GM18858 (cell line): ENCODE results near the gene ZPBP2.
"Not testable (repeated sequence)": the region's sequence is repeated elsewhere in the genome, so short reads cannot be mapped to it uniquely, and the experiment has no call there.

Experiments used
- ATAC-seq: cut with Tn5 transposase; IDR thresholded peaks from one replicate; pipeline ENCODE4 v1.9.1; 2021; ENCODE audit not compliant: unreplicated experiment

ZPBP2 gene, protein sequence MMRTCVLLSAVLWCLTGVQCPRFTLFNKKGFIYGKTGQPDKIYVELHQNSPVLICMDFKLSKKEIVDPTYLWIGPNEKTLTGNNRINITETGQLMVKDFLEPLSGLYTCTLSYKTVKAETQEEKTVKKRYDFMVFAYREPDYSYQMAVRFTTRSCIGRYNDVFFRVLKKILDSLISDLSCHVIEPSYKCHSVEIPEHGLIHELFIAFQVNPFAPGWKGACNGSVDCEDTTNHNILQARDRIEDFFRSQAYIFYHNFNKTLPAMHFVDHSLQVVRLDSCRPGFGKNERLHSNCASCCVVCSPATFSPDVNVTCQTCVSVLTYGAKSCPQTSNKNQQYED

DNA sequence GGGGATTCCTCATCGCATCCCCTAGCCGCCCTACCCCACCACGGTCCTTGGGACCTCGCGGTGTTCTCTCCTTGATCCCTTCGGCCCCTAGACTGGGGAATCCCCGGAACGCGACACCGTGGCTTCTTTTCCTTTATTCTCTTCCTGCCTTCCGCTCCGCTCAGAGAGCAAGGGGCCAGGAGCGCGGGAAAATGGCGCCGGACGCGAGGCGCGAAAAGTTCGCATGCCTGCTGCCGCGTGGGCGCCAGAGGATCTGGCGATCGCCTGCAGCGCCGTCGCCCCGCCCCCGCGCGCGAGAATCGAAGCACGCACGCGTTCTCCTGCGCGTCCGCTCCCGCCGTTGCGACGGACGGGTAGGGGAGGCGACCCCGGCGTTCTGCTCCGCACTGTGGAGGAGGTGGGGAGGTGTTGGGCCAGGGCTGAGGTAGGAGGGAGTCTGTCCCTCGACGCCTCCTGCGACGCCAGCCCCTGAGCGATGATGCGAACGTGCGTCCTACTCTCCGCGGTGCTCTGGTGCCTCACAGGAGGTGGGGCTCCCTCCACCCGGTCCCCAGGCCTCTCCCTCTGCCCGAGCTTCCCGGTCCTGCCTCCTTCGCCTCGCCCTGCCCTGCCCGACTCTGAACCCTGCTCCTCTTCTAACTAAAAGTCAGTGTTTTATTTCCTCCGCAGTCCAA lies at the start of gene ZPBP2:
Gene ZPBP2 (plus strand): TSS at position 323 of the 674 bp plus-strand sequence. CDS start 153 bp downstream, at position 476.
- no peak for ATAC-seq

DNA sequence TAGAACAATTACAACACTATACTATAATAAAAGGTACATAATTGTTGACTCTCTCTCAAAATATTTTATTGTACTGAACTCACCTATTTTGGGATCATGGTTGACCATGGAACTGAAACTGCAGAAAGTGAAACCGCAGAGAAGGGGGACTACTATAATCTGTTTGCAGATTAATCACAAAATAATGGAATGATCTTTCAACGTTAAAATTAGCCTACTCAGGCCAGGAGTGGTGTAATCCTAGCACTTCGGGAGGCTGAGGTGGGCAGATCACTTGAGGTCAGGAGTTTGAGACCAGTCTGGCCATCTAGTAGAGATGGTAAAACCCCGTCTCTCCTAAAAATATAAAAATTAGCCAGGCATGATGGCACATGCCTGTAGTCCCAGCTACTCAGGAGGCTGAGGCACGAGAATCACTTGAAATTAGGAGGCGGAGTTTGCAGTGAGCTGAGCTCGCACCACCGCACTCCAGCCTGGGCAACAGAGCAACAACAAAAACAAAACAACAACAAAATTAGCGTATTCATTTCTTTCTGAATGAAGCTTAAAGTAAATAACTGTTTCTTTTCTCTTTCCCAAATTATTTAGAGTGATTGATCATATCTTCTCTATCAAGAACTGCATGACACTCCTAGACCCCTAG lies 49.5 kb upstream of the ZPBP2 start:
- no peak for ATAC-seq

DNA sequence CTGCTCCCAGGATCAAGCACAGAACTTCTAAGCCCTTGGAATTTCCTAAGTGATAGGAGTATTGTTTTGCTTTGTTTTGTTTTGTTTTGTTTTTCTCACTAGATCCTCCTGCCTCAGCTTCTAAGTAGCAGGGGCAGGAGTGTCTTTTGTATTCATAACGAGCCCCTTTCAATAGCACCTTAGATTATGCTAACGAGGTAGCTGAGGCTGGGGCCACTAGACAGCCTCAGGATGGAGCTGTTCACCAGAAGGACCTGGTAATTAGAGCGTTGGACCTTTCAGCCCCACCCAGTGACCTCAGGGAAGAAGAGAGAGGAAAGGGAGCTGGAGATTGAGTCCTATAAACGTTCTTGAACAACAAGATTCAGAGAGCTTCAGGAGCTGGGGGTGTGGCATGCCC lies 47.5 kb upstream of the ZPBP2 start:
- ATAC-seq, result no peak

DNA sequence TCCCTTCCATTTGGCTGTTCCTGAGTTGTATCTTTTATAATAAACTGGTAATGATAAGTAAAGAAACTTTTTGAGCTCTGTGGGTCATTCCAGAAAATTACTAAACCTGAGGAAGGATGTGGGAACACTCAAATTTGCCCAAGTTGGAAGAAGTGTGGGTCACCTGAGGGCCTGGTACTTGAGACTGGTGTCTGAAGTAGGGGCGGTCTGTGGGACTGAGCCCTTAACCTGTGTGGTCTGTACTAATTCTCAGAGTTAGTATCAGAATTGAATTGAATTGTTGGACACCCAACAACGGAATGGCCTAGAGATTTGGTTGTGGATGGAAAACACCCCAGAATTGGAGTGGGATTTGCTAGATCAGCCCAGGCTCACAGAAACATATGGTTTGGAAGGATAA lies 47.0 kb upstream of the ZPBP2 start:
- no peak for ATAC-seq

DNA sequence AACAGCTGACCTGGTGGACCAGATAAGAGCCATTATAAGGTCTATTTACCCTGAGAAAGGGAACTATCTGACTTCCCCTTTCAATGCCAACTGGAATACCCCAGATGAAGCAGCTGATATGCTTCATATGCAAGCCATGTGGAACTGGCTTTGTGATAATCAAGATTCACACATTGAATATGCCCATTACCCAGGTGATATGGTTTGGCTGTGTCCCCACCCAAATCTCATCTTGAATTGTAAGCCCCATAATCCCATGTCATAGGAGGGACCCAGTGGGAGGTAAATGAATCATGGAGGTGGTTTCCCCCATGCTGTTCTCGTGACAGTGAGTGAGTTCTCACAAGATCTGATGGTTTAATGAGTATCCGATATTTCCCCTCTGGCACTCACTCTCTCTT lies 46.0 kb upstream of the ZPBP2 start:
- ATAC-seq, result no peak

DNA sequence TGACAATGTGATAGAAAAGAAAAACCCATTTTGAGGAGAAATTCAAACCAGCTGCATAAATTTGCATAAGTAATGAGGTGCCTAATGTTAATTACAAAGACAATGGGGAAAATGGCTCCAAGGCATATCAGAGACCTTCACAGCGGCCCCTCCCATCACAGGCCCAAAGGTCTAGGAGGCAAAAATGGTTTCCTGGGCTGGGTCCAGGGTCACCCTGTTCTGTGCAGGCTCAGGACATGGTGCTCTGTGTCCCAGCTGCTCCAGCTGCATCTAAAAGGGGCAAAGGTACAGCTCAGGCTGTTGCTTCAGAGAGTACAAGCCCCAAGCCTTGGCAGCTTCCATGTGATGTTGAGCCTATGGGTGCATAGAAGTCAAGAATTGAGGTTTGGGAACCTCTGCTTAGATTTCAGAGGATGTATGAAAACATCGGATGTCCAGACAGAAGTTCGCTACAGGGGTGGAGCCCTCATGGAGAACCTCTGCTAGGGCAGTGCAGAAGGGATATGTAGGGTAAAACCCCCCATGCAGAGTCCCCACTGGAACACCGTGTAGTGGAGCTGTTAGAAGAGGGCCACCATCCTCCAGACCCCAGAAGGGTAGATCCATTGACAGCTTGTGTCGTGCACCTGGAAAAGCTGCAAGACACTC lies 44.5 kb upstream of the ZPBP2 start:
- no peak for ATAC-seq

DNA sequence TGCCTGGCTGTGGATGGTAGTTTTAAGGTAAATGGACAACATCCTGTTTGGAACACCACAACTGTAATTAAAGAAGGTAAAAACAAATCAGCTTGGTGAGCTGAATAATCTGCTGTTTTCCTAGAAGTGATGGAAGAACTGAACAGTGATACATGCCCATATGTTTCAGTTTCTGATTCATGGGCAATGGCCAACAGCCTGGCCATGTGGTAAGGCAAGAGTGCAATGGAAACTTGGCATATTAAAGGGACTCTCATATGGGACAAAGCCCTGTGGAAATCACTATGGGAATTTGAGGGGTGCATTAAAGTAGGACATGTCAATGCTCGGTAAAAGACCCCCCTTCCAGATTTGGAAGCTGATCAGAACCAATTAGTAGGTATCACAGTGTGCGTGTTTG lies 41.7 kb upstream of the ZPBP2 start:
- no peak for ATAC-seq

DNA sequence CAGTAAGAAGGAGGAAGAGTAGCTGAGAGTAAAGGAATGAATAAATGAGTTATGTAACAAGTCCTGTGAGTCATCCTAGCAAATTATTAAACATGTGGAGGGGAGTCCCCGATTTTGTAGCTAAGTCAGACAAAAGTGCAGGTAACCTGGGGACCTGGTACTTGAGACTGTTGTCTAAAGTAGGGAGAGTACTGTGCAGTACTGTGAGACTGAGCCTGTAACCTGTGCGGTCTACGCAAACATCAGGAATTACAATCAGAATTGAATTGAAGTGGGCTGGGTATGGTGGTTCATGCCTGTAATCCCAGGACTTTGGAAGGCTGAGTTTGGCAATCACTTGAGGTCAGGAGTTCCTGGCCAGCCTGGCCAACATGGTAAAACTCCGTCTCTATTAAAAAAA lies 39.6 kb upstream of the ZPBP2 start:
- no peak for ATAC-seq

DNA sequence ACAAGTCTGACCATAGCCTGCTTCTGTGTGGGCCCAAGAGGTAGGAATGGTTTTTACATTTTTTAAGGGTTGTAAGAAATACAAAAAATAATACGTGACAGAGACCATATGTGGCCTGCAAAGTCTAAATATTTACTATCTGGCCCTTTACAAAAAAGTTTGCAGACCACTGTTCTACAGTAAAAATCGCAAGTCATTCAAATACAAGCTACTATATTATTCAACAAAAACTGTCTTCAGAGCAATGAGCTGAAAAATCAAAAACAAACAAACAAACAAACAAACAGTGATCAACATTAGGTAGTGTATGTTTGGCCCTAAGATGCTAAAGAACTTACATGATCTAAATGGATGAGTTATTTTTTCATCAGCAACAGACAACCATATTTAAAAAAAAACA lies 36.4 kb upstream of the ZPBP2 start:
- no peak for ATAC-seq

DNA sequence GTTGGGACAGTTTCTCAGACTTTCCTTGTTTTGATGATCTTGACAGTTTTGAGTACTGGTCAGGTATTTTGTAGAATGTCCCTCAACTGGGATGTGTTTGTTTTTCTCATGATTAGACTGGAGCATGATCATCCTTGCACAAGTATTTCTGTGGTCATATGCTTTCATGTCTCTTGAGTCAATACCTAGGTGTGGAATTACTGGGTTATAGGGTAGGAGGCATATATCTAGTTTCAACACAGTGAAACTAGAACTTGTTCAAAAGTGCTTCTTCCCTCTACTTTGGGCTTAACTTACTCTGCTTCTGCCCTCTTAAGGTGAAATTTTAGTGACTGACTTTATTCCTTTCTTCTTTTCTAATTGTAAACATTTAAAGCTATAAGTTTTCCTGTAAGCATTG lies 34.0 kb upstream of the ZPBP2 start:
- ATAC-seq, result no peak

DNA sequence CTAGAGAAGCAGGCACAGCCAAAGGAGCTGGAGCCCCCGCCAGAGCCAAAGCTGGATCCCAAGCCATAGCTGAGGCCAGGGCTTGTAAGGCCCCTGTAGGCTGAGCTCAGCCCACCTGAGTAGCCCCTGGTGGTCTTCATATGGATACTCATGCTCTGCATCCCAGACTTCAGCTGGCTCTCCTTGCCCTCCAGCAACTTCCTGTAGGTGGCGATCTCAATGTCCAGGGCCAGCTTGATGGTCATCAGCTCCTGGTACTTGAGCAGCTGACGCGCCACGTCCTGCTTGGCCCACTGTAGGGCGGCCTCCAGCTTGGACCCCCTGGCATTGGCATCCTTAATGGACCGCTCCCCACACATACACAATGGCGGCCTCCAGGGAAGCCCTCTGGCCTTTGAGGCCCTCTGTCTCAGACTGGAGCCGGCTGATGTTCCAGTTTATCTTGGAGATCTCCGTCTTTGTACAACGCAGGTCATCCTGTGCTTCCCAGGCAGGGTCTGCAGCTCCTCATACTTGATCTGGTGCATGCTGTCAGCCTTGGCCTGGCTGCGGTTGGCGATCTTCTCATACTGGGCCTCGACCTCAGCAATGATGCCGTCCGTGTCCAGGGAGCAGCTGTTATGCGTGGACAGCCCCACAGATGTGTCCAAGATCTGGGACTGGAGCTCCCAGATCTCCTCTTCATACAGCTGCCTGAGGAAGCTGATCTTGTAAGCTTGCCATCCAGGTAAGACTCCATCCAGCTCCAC lies 32.8 kb upstream of the ZPBP2 start:
- ATAC-seq, result no peak

DNA sequence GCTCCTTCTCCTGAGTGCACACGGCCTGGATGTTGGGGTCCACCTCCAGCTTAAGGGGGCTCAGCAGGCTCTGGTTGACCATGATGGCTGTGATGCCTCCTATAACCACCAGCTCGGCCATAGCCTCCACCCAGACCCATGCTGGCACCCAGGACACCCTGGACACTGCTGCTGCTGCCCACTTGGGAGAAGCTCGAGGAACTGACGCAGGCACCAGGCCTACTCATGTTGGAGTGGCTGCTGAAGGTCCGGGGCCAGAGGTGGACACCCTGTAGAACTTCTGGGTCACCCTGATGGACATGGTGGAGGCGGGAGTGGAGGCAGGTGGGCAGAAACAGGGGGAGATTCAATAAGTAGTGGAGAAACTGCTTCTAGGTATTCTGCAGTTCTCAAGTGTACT lies 31.9 kb upstream of the ZPBP2 start:
- ATAC-seq, result no peak

DNA sequence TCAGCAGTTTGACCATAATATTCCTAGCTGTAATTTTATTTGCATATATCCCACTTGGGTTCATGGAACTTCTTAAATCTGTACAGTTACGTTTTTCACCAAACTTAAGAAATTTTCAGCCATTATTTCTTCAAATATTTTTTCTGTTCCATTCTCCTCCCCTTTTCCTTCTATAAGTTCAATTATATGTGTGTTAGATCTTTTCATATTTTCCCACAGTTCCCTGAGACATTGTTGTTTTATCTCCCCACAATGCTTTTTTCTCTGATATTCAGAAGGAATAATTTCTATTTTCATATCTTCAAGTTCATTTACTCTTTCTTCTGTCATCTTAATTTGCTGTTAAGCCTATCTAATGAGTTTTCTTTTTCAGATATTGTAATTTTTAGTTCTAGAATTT lies 29.9 kb upstream of the ZPBP2 start:
- ATAC-seq, result no peak

DNA sequence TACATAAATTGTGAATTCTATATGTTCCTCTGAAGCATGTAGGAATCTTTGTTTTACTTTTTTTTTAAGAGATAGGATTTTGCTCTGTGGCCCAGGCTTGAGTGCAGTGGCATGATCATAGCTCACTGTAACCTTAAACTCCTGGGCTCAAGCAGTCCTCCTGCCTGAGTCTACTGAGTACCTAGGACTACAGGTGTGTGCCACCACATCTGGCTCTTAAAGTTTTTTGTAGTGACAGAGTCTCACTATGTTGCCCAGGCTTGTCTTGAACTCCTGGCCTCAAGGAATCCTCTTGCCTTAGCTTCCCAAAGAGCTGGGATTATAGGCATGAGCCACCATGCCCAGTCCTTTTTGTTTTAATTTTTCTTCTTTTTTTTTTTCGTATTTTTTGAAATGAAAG lies 29.2 kb upstream of the ZPBP2 start:
- no peak for ATAC-seq

DNA sequence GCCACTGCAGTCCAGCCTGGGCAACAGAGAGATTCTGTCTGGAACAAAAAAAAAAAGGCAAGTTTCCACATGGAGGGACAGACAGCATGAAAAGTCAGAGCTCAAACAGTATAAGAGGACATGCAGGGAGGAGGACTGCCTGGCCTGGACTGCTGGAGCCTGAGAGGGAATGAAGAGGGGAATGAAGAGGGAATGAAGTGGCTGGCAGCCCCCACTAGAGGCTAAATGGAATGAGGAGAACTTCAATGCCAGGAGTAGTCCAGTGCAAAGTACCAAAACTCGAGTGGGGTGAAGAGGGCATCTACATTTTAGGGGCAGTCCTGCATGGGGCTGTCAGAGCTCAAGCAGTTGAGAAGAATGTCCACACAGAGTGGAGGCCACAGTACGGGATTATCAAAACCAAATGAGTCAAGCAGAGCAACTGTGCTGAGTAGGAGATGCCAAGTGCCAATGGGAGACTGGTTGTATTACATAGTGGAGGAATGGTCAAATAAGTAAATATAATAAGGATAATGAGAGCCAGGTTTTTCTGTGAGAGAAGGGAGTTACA lies 26.8 kb upstream of the ZPBP2 start:
- no peak for ATAC-seq

DNA sequence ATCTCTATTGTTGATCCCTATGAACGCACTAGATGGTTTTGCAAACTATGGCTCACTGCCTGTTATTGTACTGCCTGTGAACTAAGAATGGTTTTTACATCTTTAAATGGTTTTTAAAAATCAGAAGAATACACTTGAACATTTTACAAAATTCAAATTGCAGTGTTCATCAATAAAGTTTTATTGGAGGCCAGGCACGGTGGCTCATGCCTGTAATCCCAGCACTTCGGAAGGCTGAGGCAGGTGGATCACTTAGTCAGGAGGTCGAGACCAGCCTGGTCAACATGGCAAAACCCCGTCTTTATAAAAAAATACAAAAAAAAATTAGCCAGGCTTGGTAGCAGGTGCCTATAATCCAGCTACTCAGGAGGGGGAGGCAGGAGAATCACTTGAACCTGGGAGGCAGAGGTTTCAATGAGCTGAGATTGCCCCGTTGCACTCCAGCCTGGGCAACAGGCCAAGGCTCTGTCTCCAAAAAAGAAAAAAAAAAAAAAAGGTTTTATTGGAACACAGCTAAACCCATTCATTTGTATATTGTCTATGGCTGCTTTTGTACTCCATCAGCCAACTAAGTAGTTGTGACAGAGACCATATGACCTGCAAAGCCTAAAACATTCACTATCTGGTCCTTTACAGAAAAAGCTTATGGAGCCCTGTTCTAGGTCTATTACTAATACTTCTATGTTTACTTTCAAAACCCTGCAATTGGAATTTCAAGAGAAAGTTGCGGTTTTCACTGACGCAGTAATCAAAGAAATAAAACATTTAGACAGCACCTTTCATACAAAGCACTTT lies 22.8 kb upstream of the ZPBP2 start:
- no peak for ATAC-seq

DNA sequence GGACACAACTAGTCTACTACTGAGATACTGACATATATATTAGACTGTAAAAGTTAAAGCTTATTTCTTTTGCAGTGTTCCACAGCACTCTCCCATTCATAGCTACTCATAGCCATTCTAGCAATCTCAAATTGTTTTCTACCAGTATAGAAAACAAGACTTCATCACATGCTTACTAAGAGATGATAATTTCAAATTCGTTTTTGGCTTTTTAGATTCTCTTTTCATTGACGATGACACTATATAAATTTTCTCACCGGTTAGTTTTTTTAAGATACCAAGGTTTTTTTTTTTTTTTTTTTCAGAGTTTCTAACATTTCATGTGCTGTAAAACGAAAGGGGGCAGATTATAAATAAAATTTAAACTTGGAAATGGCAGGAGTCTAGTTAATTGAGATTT lies 21.8 kb upstream of the ZPBP2 start:
- ATAC-seq, result no peak

DNA sequence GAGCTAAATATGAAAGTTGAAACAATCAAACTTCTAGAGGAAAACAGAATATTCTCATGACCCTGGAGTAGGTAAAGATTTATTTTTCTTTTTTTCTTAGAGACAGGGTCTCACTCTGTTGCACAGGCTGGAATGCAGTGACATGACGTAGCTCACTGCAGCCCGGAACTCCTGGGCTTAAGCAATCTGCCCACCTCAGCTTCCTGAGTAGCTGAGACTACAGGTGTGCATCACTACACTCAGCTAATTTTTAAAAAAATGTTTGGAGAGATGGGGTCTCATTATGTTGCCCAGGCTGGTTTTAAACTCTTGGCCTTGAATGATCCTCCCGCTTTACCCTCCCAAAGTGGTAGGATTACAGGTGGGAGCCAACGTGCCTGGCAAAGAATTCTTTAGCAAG lies 19.4 kb upstream of the ZPBP2 start:
- no peak for ATAC-seq

DNA sequence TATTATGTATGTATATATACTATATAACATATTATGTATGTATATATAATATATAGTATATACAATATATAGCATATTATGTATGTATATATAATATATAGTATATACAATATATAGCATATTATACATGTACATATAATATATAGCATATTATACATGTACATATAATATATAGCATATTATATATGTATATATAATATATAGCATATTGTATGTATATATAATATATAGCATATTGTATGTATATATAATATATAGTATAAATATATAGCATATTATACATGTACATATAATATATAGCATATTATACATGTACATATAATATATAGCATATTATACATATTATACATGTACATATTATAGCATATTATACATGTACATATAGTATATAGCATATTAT lies 17.8 kb upstream of the ZPBP2 start:
- ATAC-seq, result not testable (repeated sequence)

DNA sequence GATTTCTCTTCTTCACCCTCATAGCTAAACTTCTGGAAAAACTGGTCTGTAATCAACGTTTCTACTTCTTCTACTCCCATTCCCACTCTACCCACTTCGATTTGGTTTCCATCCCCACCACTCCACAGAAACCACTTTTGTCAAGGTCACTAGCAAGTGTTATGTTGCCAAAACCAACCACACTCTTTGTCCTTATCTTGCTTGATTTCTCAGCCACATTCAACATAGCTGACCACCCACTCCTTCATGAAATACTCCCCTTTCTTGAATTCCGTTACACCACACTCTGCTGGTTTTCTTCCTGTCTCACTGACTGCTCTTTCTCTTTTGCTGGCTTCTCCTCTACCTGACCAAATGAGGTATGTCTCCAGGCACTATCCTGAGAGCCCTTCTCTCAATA lies 15.8 kb upstream of the ZPBP2 start:
- ATAC-seq, result no peak
